ENCODE data around the gene DRC1. TPM values are rescaled to one million over a fixed set of nuclear protein-coding genes. Genes with fewer than 3 reads are reported as not detected.

Gene DRC1
- polyA plus RNA-seq, 3 donors from 2014 or later: not detected

- H3K9me3 Mint-ChIP-seq: no peaks in the 10 kb centered on the region
- no peak overlapping the region for H3K4me3 Mint-ChIP-seq
- no peak for DNase-seq
- peaks cover 4 to 9% (median 7%) of the 10 kb centered on the region in 3 donors for H3K27me3 Mint-ChIP-seq (ENCODE audit: low read depth in 3 of 3)
- H3K4me1 Mint-ChIP-seq: no peaks in the 10 kb centered on the region
- H3K36me3 Mint-ChIP-seq: no peaks in the 10 kb centered on the region
- no peak overlapping the region for H3K27ac Mint-ChIP-seq
Measured at GRCh38 chr2:26495705-26496297, 94.1 kb downstream of the DRC1 start.

- Mint-ChIP-seq H3K36me3 (no peaks in the 10 kb centered on the region), H3K27me3 (ENCODE audit: low read depth in 3 of 3) (peaks cover 7 to 14% (median 9%) of the 10 kb centered on the region in 3 donors), H3K4me3 (no peak overlapping the region), H3K9me3 (no peaks in the 10 kb centered on the region), H3K4me1 (peaks cover 0 to 5% of the 10 kb centered on the region in 2 donors), H3K27ac (no peak overlapping the region)
- DNase-seq: no peak
Measured at GRCh38 chr2:26500406-26500805, 98.7 kb downstream of the DRC1 start.

GRCh38 chr2:26503231-26503880 is 101.6 kb downstream of the DRC1 start:
- peak overlapping the region; percentile 14 to 62 (median 47) for H3K4me3 Mint-ChIP-seq
- H3K9me3 Mint-ChIP-seq: no peaks in the 10 kb centered on the region
- no peaks in the 10 kb centered on the region for H3K36me3 Mint-ChIP-seq
- peaks cover 6 to 12% (median 7%) of the 10 kb centered on the region in 3 donors for H3K27me3 Mint-ChIP-seq (ENCODE audit: low read depth in 3 of 3)
- H3K4me1 Mint-ChIP-seq: peaks cover 0 to 5% of the 10 kb centered on the region in 2 donors
- DNase-seq: peak; percentile 24 to 35 (median 28)
- no peak overlapping the region for H3K27ac Mint-ChIP-seq

GRCh38 chr2:26504002-26504401 is 102.3 kb downstream of the DRC1 start:
- H3K4me3 Mint-ChIP-seq: peak overlapping the region in 2 of 5 donors; percentile 53 to 62
- no peaks in the 10 kb centered on the region for H3K9me3 Mint-ChIP-seq
- H3K27ac Mint-ChIP-seq: no peak overlapping the region
- DNase-seq: no peak
- peaks cover 0 to 5% of the 10 kb centered on the region in 2 donors for H3K4me1 Mint-ChIP-seq
- no peaks in the 10 kb centered on the region for H3K36me3 Mint-ChIP-seq
- H3K27me3 Mint-ChIP-seq (ENCODE audit: low read depth in 3 of 3): peaks cover 3 to 8% (median 5%) of the 10 kb centered on the region in 3 donors

- Mint-ChIP-seq H3K9me3 (no peaks in the 10 kb centered on the region), H3K27ac (no peak overlapping the region), H3K4me1 (peaks cover 0 to 5% of the 10 kb centered on the region in 2 donors), H3K27me3 (ENCODE audit: low read depth in 3 of 3) (peaks cover 0 to 5% (median 4%) of the 10 kb centered on the region in 3 donors), H3K36me3 (no peaks in the 10 kb centered on the region), H3K4me3 (no peak overlapping the region)
- DNase-seq: no peak
Measured at GRCh38 chr2:26506279-26506678, 104.6 kb downstream of the DRC1 start.

Other genes with a start within 250 kb of the DRC1 start
- 1 to 10 TPM in 2 of 3 donors, under 1 TPM in 1; 0.50 to 3.5 (median 1.4) TPM for gene GAREM2, start 228.8 kb upstream of the DRC1 start, polyA plus RNA-seq
- gene HADHA, start 157.3 kb upstream of the DRC1 start, polyA plus RNA-seq: 100 to 1,000 TPM in 2 of 3 donors, 10 to 100 TPM in 1; 94.4 to 132 (median 118) TPM
- gene HADHB, start 157.0 kb upstream of the DRC1 start, polyA plus RNA-seq: 10 to 100 TPM; 72.3 to 96.8 (median 74.9) TPM
- 1 to 10 TPM; 3.3 to 7.2 (median 5.6) TPM for gene SELENOI, start 55.8 kb upstream of the DRC1 start, polyA plus RNA-seq
- under 1 TPM in 1 of 3 donors, not detected in 2; 0.39 TPM for gene ADGRF3, start 55.1 kb upstream of the DRC1 start, polyA plus RNA-seq
- 1 to 10 TPM in 1 of 3 donors, under 1 TPM in 1, not detected in 1; 0.34 to 1.3 TPM for gene OTOF, start 76.2 kb downstream of the DRC1 start, polyA plus RNA-seq
- gene CIB4, start 239.4 kb downstream of the DRC1 start, polyA plus RNA-seq: not detected

Data from immature natural killer cell (primary cell).